HG03520 (cell line): ENCODE measurements around the gene WDR44.
A peak's percentile ranks its signal among the peaks of the same experiment; 100 is the strongest.
"Not testable (repeated sequence)": the region's sequence is repeated elsewhere in the genome, so short reads cannot be mapped to it uniquely, and the experiment has no call there.

ENCODE experiments used
- ATAC-seq: cut with Tn5 transposase; IDR thresholded peaks from one replicate; pipeline ENCODE4 v1.9.1; 2021; ENCODE audit warnings: mild to moderate bottlenecking, moderate library complexity; ENCODE audit not compliant: unreplicated experiment

Gene WDR44, protein sequence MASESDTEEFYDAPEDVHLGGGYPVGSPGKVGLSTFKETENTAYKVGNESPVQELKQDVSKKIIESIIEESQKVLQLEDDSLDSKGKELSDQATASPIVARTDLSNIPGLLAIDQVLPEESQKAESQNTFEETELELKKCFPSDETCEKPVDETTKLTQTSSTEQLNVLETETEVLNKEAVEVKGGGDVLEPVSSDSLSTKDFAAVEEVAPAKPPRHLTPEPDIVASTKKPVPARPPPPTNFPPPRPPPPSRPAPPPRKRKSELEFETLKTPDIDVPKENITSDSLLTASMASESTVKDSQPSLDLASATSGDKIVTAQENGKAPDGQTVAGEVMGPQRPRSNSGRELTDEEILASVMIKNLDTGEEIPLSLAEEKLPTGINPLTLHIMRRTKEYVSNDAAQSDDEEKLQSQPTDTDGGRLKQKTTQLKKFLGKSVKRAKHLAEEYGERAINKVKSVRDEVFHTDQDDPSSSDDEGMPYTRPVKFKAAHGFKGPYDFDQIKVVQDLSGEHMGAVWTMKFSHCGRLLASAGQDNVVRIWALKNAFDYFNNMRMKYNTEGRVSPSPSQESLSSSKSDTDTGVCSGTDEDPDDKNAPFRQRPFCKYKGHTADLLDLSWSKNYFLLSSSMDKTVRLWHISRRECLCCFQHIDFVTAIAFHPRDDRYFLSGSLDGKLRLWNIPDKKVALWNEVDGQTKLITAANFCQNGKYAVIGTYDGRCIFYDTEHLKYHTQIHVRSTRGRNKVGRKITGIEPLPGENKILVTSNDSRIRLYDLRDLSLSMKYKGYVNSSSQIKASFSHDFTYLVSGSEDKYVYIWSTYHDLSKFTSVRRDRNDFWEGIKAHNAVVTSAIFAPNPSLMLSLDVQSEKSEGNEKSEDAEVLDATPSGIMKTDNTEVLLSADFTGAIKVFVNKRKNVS

DNA sequence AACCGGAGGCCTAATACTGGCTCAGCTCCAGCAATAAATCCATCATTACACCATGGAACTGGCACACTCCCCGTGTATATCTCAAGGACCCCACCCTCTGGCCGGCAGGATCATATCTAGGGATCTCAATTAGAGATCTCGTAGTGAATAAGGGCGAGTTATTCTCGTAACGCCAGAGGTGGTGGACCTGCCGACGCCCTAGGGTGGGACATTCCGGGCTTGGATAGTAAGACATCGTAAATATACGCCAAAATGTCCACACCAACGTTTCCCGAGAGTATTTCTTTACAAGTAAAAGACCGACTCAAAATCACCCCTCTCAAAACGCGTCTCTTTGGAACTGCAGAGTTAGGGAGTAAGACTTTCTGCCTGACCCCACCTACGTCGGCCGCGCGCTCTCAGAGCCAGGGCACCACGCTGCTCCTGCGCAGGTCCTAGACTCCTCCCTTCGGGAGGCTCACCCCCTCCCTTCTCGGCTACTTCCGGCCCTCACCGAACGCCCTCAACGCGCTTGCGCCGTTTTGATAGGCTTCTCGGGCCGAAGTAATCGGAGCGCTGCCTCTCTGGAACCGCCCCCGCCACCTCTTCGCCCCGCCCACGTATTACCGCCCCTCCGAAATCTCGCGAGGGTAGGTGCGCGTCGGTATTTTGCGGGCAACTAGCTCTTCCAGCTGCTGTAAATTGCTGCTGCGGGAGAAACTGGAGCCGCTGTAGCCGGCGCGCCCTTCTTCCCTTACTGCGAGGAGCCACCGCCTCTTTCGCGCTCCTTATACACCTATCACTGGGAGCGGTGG lies at the start of gene WDR44:
Gene WDR44, plus strand, starts transcription at position 643 of the 794 bp plus-strand sequence. CDS start 398 bp downstream, outside the sequence.
- peak; percentile 88 for ATAC-seq

- not testable (repeated sequence) for ATAC-seq
These were observed 40.1 kb upstream of the WDR44 start for GRCh38 chrX:118305827-118306226.

DNA sequence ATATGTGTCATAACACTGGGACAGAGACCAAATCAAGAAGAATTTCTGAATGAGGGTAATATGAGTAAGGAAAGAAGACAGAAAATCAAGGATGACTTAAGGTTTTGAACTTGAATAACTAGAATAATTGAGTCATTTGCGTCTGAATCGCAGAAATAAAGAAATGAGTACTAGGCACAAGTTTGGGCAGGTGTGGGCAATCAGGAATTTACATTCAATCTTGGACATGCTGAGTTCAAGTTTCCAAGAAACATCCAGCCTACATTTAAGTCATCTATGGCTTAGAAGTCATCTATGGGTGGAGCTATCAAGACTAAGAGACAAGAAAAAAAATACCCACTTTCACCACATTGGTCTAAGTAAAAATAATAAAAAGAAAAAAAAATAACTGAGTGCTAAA lies 30.4 kb upstream of the WDR44 start:
- ATAC-seq = no peak

GRCh38 chrX:118324588-118324987 lies 21.3 kb upstream of the WDR44 start:
- ATAC-seq = no peak

- no peak for ATAC-seq
These were observed 20.5 kb upstream of the WDR44 start for GRCh38 chrX:118325453-118325852.

DNA sequence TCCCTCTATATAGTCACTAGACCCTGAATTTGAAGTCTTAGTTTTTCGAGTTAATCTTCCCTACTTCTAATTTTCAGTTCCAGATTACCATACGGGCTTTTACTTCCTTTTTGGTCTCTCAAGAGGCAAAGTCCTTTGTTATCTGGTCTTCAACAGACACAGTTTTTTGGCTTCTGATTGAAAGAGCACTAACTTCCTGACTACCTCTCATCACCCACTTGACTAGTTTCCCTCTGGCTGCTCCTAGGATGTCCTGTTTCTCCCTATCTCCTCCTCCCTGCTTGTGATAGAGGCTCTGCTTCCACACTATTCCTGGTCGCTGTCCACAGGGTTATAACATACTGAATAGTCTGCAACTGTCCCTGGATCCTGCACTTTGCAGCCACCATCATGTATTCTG lies 16.7 kb upstream of the WDR44 start:
- no peak for ATAC-seq

DNA sequence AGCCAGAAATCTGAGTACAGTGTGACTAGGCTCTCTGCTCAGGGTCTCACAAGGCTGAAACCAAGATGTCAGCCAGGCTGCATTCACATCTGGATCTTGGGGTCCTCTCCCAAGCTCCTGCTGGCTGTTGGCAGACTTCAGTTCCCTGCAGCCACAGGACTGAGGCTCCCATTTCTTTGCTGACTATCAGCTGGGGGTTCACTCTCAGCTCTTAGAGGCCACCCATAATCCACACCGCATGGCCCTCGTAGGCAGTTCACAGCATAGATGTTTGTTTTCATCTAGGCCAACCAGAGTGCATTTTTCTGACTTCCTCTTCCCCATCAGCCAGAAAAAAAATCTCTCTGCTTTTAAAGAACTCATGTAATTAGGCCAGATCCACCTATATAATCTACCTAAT lies 8.2 kb upstream of the WDR44 start:
- ATAC-seq = no peak

DNA sequence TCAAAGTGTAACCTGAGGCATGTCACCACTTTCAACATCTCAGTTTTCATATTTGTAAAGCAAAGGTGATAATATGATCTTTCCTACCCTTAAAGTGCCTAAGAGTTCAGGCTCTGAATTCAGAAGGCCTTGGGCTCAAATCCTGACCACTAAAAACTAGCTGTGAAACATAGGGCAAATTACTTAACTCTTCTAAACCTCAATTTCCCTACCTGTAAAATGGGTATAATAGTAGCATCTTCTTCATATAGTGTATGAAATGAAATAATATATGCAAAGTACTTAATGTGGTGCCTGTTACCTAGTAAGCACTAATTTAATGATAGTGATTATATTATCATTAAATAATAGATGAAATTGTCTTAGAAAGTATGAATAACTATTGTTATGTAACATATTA lies 7.0 kb upstream of the WDR44 start:
- ATAC-seq = no peak

GRCh38 chrX:118345045-118345463 lies 852 bp upstream of the WDR44 start:
- ATAC-seq = no peak

GRCh38 chrX:118346258-118347094 lies 570 bp downstream of the WDR44 start:
- peak; percentile 15 for ATAC-seq

- no peak for ATAC-seq
These were observed 1.2 kb downstream of the WDR44 start for GRCh38 chrX:118347131-118347530.

DNA sequence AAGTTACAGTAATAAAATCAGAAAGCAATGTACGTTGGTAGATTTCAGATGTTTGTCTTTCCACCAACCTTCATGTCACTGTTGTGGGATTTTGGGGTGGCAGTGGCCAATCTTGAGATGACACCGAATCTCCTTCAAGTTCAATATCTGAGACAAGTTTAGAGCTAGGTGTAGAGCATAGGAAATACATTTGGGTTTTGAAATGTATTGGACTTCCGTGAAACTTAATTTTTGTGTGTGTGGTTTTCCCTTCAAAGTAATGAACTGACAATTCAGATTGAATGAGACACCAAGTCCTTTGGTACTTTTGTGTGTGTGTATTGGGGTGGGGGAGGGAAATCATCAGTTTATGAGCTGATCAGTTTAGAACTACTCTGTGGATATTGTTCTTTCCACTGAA lies 1.8 kb downstream of the WDR44 start:
- ATAC-seq = no peak

DNA sequence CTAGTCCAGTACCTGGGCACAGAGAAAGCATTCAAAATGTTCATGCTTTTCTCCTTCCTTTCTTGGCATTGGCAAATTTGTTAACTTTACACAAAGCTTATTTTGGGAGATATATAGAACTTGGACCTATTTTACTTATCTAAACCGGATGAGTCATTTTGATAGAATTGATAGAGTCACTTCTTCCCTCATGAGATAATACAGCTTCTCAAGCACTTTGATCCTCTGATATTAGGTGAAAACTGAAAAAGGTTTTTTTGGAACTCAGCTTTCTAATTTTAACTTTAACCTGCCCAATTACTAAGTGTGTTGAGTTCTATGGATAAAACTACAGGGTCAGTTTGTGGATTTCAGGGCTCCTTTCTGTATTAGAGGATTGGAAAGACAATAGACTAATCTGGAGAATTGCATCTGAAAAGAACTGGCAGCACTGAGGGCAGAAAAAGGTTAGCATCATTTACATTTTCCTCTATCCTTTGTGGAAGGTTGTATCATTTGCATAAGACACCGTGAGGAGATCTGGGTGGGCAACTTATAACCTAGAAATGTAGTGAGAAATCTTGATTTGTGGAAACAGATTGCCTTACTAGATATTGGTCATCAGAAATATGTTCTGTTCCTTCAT lies 2.4 kb downstream of the WDR44 start:
- ATAC-seq = no peak

DNA sequence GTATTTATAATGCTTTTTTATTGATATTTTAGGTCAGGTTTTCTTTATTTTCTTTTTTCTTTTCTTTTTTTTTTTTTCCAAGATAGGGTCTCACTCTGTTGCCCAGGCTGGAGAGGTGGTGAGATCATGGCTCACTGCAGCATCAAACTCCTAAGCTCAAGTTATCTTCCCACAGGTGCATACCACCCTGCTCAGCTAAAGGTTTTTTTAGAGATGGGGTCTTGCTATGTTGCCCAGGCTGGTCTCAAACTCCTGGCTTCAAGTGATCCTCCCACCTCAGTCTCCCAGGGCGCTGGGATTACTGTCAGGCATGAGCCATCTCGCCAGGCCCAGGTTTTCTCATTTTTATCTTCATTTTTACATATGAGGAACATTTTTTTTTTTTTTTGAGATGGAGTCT lies 3.3 kb downstream of the WDR44 start:
- no peak for ATAC-seq

- ATAC-seq = no peak
These were observed 4.3 kb downstream of the WDR44 start for GRCh38 chrX:118350221-118350620.

DNA sequence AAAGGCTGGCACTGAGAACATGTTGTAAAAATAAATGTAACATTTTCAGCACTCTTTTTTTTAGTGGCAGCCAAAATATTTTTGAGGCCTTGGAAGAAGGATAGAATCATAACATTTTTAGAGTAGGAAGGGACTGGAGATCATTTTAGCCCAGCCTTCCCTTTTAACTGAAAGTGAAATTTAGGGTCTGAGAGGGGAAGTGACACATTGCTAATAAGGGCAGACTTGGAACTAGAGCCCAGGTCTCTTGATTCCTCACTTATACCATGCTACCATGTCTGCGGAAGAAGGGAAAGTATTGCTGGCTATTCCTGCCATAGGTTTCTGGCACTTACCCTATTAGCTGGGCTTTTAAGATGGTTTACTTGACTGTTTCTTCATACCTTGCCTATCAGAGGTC lies 4.8 kb downstream of the WDR44 start:
- no peak for ATAC-seq

DNA sequence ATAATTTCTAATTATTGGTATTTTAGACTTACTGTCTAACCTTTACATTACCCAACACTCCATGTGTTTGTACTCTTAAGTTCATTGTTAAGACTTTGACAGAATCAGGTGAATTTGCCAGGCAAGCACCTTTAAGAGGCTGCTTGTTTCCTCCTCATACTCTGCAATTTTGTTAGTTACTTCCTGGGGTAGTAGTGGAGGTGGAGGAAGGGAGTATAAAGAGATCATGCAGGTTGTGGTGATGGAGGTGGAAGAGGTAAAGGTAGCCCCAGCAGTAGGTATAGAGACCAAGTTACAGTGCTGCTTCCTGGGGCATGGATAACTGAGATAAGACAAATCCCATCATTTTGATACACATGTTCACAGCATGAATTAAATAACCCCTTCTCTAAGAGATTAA lies 6.7 kb downstream of the WDR44 start:
- no peak for ATAC-seq

DNA sequence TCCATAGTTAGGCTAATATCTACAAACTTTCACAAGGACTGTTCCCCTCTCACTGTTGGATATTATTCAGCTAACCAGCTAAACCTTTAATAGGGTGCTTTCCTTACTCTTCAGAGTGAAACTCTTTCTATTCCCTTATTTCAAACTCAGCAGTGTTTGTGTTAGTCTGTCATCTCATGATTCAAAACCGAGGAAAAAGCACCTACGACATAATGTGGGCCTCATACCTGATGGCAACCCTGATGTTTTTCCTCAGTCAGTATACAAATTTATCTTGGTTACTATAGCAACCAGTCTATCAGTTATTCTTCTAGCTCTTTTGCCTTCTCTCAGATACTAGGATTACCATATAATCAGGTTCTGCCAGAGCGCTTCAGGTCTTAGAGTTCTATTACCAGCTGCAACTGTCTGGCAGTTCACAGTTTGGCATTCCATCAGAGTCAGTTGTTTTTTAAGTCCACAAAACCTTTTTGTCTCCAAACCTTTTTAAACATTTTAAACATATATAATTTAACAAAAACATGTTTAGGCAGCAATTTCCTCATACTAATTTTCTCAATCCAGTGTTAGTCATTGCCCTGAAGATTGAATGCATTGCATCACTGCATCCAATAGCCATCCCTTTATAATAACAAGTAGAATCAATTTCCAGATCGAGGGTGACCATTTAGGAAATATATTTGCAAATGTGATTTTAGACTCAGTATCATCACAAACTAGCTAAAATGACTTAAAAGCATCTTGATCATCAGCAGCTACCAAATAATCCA lies 7.4 kb downstream of the WDR44 start:
- no peak for ATAC-seq
